GM23338 (cell line): ENCODE data around the gene ARL4D. TPM values are rescaled to one million over a fixed set of nuclear protein-coding genes. Genes with fewer than 3 reads are reported as not detected.

Experiments
- ATAC-seq: fragments of 200-7000 bp; cut with Tn5 transposase; 3 replicates; pipeline ENCODE4 v1.9.1; 2020
- DNase-seq: peaks from one replicate; pipeline ENCODE4 v3.0.0-alpha.2; 2015; ENCODE audit warnings: low spot score
- H2AFZ ChIP-seq: fragments of 200-600 bp; sonication (generic); 2 replicates; pipeline ENCODE4 v1.8.0; 2016; ENCODE audit warnings: antibody characterized with exemption, mild to moderate bottlenecking, moderate library complexity
- H3F3A ChIP-seq: fragments of 200-600 bp; sonication (generic); replicated peaks from 2 replicates; pipeline ENCODE4 v1.8.0; 2017; ENCODE audit warnings: antibody characterized with exemption, mixed run types, low read depth
- H3K27ac ChIP-seq: fragments of 200-600 bp; sonication (generic); 2 replicates; pipeline ENCODE4 v1.6.1; 2016; ENCODE audit warnings: low read depth
- H3K27me3 ChIP-seq: fragments of 200-600 bp; sonication (generic); 2 replicates; pipeline ENCODE4 v1.8.0; 2016; ENCODE audit warnings: mild to moderate bottlenecking, mixed run types, moderate library complexity; ENCODE audit not compliant: insufficient read depth
- H3K36me3 ChIP-seq: fragments of 200-600 bp; sonication (generic); 2 replicates; pipeline ENCODE4 v1.8.0; 2016; ENCODE audit warnings: mild to moderate bottlenecking; ENCODE audit not compliant: insufficient read depth
- H3K4me1 ChIP-seq: fragments of 200-600 bp; sonication (generic); 2 replicates; pipeline ENCODE4 v1.8.0; 2016; ENCODE audit warnings: mild to moderate bottlenecking, moderate library complexity; ENCODE audit not compliant: insufficient read depth
- H3K4me2 ChIP-seq: fragments of 200-600 bp; sonication (generic); 2 replicates; pipeline ENCODE4 v1.7.1; 2017; ENCODE audit warnings: mixed run types
- H3K4me3 ChIP-seq: fragments of 200-600 bp; sonication (generic); 2 replicates; pipeline ENCODE4 v1.6.1; 2016; ENCODE audit warnings: mixed run types
- H3K79me2 ChIP-seq: fragments of 200-600 bp; sonication (generic); replicated peaks from 2 replicates; pipeline ENCODE4 v1.8.0; 2017; ENCODE audit warnings: mild to moderate bottlenecking; ENCODE audit not compliant: insufficient read depth
- H3K9me2 ChIP-seq: fragments of 200-600 bp; sonication (generic); 2 replicates; pipeline ENCODE4 v1.8.0; 2017; ENCODE audit not compliant: insufficient read depth
- H4K20me1 ChIP-seq: fragments of 200-600 bp; sonication (generic); replicated peaks from 2 replicates; pipeline ENCODE4 v1.8.0; 2017; ENCODE audit warnings: mild to moderate bottlenecking; ENCODE audit not compliant: insufficient read depth
- H3K27ac Mint-ChIP-seq: 2 replicates; pipeline ENCODE4 v1.8.0; 2020; ENCODE audit warnings: inconsistent platforms, mild to moderate bottlenecking, moderate library complexity, mixed read lengths
- H3K27me3 Mint-ChIP-seq: 3 replicates; pipeline ENCODE4 v1.8.0; 2022; ENCODE audit warnings: low read depth, mild to moderate bottlenecking, moderate library complexity, mixed read lengths, inconsistent platforms; ENCODE audit not compliant: insufficient read depth, poor library complexity
- H3K36me3 Mint-ChIP-seq: 3 replicates; pipeline ENCODE4 v1.8.0; 2021; ENCODE audit warnings: low read depth, mild to moderate bottlenecking, inconsistent platforms, moderate library complexity, mixed read lengths
- H3K4me1 Mint-ChIP-seq: 3 replicates; pipeline ENCODE4 v1.8.0; 2020; ENCODE audit warnings: mild to moderate bottlenecking, inconsistent platforms, mixed read lengths
- H3K4me3 Mint-ChIP-seq: 3 replicates; pipeline ENCODE4 v1.8.0; 2021; ENCODE audit warnings: moderate library complexity, mild to moderate bottlenecking, inconsistent platforms, mixed read lengths
- H3K9me3 Mint-ChIP-seq: 3 replicates; pipeline ENCODE4 v1.8.0; 2020; ENCODE audit warnings: moderate library complexity, mild to moderate bottlenecking, inconsistent platforms, mixed read lengths
- CREB1 ChIP-seq: fragments of 250-450 bp; sonication (Bioruptor Pico); IDR thresholded peaks from 2 replicates; pipeline ENCODE4 v1.5.0; 2020; ENCODE audit warnings: low read depth, mild to moderate bottlenecking, moderate library complexity
- EZH2 ChIP-seq: fragments of 200-600 bp; sonication (generic); IDR thresholded peaks from one replicate; pipeline ENCODE4 v1.8.0; 2017; ENCODE audit warnings: antibody characterized with exemption, mild to moderate bottlenecking, low read depth; ENCODE audit not compliant: unreplicated experiment
- EZH2phosphoT487 ChIP-seq: fragments of 200-600 bp; sonication (generic); IDR thresholded peaks from one replicate; pipeline ENCODE4 v1.8.1; 2018; ENCODE audit warnings: antibody characterized with exemption; ENCODE audit not compliant: unreplicated experiment
- JUNB ChIP-seq: IDR thresholded peaks from one replicate; pipeline ENCODE4 v1.6.1; 2016; ENCODE audit warnings: antibody characterized with exemption; ENCODE audit not compliant: unreplicated experiment
- NANOG ChIP-seq: IDR thresholded peaks from 2 replicates; pipeline ENCODE4 v1.6.1; 2016; ENCODE audit warnings: antibody characterized with exemption, borderline replicate concordance
- POLR2AphosphoS5 ChIP-seq: IDR thresholded peaks from 2 replicates; pipeline ENCODE4 v1.6.1; 2016; ENCODE audit warnings: antibody characterized with exemption, low read depth
- STAT1 ChIP-seq: IDR thresholded peaks from one replicate; pipeline ENCODE4 v1.6.1; 2016; ENCODE audit warnings: antibody characterized with exemption; ENCODE audit not compliant: unreplicated experiment
- ZNF114 ChIP-seq: fragments of 250-450 bp; sonication (Bioruptor Pico); IDR thresholded peaks from 2 replicates; pipeline ENCODE4 v1.5.0; 2020; ENCODE audit warnings: mild to moderate bottlenecking, moderate library complexity
- ZNF331 ChIP-seq: fragments of 250-450 bp; sonication (Bioruptor Pico); IDR thresholded peaks from 2 replicates; pipeline ENCODE4 v1.5.0; 2020; ENCODE audit warnings: low read depth, mild to moderate bottlenecking, moderate library complexity
- polyA plus RNA-seq: library from polyadenylated mRNA; unstranded; fragments of >200 nt; fragmentation: Nextera tagmentation; extraction: Ambion mirVana; gene quantifications from 2 replicates; pipeline ENCODE4 v1.2.1, GENCODE V29; 2016
- total RNA-seq: library from RNA; depleted of rRNA; stranded (reverse); fragments of >200 nt; shearing (Covaris generic); gene quantifications from 2 replicates; pipeline ENCODE4 v1.2.3, GENCODE V29; 2014
- TF ChIP-seq, protein P1 (sequence below): IDR thresholded peaks from 2 replicates; pipeline ENCODE4 v1.6.1; 2016; ENCODE audit warnings: antibody characterized with exemption
- TF ChIP-seq, protein P2 (sequence below): IDR thresholded peaks from one replicate; pipeline ENCODE4 v1.6.1; 2018; ENCODE audit warnings: antibody characterized with exemption; ENCODE audit not compliant: unreplicated experiment
- TF ChIP-seq, protein P3 (sequence below): fragments of 250-450 bp; sonication (Bioruptor Pico); IDR thresholded peaks from 2 replicates; pipeline ENCODE4 v1.5.0; 2020; ENCODE audit warnings: mild to moderate bottlenecking, moderate library complexity
- TF ChIP-seq, protein P4 (sequence below), 2 experiments: fragments of 200-600 bp in 1 of 2; sonication (generic) in 1 of 2; conservative IDR thresholded peaks; 2 replicates each; pipeline versions ENCODE4 v1.5.1 to v1.6.1; 2016 to 2017; ENCODE audit warnings: antibody characterized with exemption in 2 of 2, low read depth in 2 of 2, mild to moderate bottlenecking in 2 of 2, moderate library complexity in 1 of 2

Gene ARL4D
- total and polyA plus RNA-seq, 2 experiments from 2014 or later, result 8.7 to 9.5 TPM

DNA sequence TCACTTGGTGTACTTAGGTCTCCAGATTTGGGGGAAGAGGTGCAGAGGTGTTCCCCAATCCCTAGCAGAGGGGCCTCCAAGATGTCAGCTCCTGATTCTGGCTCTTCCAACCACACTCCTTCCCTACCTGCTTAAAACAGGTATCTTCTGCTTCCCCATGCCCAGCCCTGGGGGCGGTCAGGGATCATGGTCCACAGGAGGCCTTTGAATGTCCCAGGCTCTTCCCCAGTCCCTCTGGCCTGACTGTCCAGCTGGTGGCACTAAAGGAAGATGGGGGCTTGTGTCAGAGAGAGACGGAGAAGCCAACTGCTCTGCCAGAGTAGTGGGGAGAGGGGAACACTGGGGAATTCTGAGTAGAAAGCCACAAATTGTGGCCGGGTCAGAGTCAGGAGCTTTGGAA, 3.8 kb downstream of the ARL4D start:
- no peak overlapping the region for H3K4me2 ChIP-seq
- no peaks in the 10 kb centered on the region for H3K9me3 Mint-ChIP-seq
- no peak overlapping the region for H3K27ac ChIP-seq
- ATAC-seq (no peak), DNase-seq (no peak)
- no peak overlapping the region for H2AFZ ChIP-seq
- H3K27ac Mint-ChIP-seq, result no peak overlapping the region
- no peaks in the 10 kb centered on the region for H3K27me3 ChIP-seq
- H3K36me3 Mint-ChIP-seq, result peaks cover 4% of the 10 kb centered on the region; the same call in 2 of the 3 replicates
- H3K4me3 Mint-ChIP-seq, result no peak overlapping the region
- 0 out of 2 replicates have a peak, but pooled peaks cover 4% of the 10 kb centered on the region for H4K20me1 ChIP-seq
- peaks cover 13% of the 10 kb centered on the region for H3K27me3 Mint-ChIP-seq
- TF ChIP-seq POLR2AphosphoS5 (no peak), ZNF331 (CRISPR knock-in tag) (no peak), STAT1 (no peak), JUNB (no peak), NANOG (no peak), CREB1 (CRISPR knock-in tag) (no peak), ZNF114 (no peak), EZH2phosphoT487 (no peak), EZH2 (no peak)
- TF ChIP-seq, protein P1, sequence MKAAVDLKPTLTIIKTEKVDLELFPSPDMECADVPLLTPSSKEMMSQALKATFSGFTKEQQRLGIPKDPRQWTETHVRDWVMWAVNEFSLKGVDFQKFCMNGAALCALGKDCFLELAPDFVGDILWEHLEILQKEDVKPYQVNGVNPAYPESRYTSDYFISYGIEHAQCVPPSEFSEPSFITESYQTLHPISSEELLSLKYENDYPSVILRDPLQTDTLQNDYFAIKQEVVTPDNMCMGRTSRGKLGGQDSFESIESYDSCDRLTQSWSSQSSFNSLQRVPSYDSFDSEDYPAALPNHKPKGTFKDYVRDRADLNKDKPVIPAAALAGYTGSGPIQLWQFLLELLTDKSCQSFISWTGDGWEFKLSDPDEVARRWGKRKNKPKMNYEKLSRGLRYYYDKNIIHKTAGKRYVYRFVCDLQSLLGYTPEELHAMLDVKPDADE, result no peak
- TF ChIP-seq, protein P2, sequence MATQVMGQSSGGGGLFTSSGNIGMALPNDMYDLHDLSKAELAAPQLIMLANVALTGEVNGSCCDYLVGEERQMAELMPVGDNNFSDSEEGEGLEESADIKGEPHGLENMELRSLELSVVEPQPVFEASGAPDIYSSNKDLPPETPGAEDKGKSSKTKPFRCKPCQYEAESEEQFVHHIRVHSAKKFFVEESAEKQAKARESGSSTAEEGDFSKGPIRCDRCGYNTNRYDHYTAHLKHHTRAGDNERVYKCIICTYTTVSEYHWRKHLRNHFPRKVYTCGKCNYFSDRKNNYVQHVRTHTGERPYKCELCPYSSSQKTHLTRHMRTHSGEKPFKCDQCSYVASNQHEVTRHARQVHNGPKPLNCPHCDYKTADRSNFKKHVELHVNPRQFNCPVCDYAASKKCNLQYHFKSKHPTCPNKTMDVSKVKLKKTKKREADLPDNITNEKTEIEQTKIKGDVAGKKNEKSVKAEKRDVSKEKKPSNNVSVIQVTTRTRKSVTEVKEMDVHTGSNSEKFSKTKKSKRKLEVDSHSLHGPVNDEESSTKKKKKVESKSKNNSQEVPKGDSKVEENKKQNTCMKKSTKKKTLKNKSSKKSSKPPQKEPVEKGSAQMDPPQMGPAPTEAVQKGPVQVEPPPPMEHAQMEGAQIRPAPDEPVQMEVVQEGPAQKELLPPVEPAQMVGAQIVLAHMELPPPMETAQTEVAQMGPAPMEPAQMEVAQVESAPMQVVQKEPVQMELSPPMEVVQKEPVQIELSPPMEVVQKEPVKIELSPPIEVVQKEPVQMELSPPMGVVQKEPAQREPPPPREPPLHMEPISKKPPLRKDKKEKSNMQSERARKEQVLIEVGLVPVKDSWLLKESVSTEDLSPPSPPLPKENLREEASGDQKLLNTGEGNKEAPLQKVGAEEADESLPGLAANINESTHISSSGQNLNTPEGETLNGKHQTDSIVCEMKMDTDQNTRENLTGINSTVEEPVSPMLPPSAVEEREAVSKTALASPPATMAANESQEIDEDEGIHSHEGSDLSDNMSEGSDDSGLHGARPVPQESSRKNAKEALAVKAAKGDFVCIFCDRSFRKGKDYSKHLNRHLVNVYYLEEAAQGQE, result no peak
- TF ChIP-seq, protein P3, sequence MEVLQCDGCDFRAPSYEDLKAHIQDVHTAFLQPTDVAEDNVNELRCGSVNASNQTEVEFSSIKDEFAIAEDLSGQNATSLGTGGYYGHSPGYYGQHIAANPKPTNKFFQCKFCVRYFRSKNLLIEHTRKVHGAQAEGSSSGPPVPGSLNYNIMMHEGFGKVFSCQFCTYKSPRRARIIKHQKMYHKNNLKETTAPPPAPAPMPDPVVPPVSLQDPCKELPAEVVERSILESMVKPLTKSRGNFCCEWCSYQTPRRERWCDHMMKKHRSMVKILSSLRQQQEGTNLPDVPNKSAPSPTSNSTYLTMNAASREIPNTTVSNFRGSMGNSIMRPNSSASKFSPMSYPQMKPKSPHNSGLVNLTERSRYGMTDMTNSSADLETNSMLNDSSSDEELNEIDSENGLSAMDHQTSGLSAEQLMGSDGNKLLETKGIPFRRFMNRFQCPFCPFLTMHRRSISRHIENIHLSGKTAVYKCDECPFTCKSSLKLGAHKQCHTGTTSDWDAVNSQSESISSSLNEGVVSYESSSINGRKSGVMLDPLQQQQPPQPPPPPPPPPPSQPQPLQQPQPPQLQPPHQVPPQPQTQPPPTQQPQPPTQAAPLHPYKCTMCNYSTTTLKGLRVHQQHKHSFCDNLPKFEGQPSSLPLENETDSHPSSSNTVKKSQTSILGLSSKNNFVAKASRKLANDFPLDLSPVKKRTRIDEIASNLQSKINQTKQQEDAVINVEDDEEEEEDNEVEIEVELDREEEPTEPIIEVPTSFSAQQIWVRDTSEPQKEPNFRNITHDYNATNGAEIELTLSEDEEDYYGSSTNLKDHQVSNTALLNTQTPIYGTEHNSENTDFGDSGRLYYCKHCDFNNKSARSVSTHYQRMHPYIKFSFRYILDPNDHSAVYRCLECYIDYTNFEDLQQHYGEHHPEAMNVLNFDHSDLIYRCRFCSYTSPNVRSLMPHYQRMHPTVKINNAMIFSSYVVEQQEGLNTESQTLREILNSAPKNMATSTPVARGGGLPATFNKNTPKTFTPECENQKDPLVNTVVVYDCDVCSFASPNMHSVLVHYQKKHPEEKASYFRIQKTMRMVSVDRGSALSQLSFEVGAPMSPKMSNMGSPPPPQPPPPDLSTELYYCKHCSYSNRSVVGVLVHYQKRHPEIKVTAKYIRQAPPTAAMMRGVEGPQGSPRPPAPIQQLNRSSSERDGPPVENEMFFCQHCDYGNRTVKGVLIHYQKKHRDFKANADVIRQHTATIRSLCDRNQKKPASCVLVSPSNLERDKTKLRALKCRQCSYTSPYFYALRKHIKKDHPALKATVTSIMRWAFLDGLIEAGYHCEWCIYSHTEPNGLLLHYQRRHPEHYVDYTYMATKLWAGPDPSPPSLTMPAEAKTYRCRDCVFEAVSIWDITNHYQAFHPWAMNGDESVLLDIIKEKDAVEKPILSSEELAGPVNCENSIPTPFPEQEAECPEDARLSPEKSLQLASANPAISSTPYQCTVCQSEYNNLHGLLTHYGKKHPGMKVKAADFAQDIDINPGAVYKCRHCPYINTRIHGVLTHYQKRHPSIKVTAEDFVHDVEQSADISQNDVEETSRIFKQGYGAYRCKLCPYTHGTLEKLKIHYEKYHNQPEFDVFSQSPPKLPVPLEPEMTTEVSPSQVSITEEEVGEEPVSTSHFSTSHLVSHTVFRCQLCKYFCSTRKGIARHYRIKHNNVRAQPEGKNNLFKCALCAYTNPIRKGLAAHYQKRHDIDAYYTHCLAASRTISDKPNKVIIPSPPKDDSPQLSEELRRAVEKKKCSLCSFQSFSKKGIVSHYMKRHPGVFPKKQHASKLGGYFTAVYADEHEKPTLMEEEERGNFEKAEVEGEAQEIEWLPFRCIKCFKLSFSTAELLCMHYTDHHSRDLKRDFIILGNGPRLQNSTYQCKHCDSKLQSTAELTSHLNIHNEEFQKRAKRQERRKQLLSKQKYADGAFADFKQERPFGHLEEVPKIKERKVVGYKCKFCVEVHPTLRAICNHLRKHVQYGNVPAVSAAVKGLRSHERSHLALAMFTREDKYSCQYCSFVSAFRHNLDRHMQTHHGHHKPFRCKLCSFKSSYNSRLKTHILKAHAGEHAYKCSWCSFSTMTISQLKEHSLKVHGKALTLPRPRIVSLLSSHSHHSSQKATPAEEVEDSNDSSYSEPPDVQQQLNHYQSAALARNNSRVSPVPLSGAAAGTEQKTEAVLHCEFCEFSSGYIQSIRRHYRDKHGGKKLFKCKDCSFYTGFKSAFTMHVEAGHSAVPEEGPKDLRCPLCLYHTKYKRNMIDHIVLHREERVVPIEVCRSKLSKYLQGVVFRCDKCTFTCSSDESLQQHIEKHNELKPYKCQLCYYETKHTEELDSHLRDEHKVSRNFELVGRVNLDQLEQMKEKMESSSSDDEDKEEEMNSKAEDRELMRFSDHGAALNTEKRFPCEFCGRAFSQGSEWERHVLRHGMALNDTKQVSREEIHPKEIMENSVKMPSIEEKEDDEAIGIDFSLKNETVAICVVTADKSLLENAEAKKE (CRISPR knock-in tag), result no peak
- TF ChIP-seq, protein P4, sequence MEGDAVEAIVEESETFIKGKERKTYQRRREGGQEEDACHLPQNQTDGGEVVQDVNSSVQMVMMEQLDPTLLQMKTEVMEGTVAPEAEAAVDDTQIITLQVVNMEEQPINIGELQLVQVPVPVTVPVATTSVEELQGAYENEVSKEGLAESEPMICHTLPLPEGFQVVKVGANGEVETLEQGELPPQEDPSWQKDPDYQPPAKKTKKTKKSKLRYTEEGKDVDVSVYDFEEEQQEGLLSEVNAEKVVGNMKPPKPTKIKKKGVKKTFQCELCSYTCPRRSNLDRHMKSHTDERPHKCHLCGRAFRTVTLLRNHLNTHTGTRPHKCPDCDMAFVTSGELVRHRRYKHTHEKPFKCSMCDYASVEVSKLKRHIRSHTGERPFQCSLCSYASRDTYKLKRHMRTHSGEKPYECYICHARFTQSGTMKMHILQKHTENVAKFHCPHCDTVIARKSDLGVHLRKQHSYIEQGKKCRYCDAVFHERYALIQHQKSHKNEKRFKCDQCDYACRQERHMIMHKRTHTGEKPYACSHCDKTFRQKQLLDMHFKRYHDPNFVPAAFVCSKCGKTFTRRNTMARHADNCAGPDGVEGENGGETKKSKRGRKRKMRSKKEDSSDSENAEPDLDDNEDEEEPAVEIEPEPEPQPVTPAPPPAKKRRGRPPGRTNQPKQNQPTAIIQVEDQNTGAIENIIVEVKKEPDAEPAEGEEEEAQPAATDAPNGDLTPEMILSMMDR (conservative IDR thresholded peaks at IDR 0.05; ENCODE audit: low read depth in 2 of 2), result no peak
- H3K36me3 ChIP-seq, result no peaks in the 10 kb centered on the region
- no peaks in the 10 kb centered on the region for H3F3A ChIP-seq
- peaks cover 4% of the 10 kb centered on the region; the same call in 1 of the 2 replicates for H3K4me1 ChIP-seq
- no peaks in the 10 kb centered on the region for H3K9me2 ChIP-seq
- H3K4me3 ChIP-seq, result no peak overlapping the region
- peaks cover 15% of the 10 kb centered on the region for H3K4me1 Mint-ChIP-seq
- no peaks in the 10 kb centered on the region for H3K79me2 ChIP-seq
